Stimulated activated CD4-positive, alpha-beta T cell treated with anti-CD3 and anti-CD28 coated beads, TNF-alpha, amount 100 ng/mL, for 48 hours (primary cell): ENCODE results near the gene AMZ2.

Source experiments
- DNase-seq, 3 donors: peaks; one replicate each; pipeline ENCODE4 v3.0.0-alpha.2; 2020; ENCODE audit warnings: low read depth in 3 of 3

AMZ2 gene

GRCh38 chr17:68291836-68292688 lies 44.2 kb downstream of the AMZ2 start:
- DNase-seq: peak; percentile 63 to 83 (median 77)

GRCh38 chr17:68292689-68293040 lies 44.8 kb downstream of the AMZ2 start:
- no peak for DNase-seq

GRCh38 chr17:68293490-68294195 lies 45.8 kb downstream of the AMZ2 start:
- no peak for DNase-seq

DNA sequence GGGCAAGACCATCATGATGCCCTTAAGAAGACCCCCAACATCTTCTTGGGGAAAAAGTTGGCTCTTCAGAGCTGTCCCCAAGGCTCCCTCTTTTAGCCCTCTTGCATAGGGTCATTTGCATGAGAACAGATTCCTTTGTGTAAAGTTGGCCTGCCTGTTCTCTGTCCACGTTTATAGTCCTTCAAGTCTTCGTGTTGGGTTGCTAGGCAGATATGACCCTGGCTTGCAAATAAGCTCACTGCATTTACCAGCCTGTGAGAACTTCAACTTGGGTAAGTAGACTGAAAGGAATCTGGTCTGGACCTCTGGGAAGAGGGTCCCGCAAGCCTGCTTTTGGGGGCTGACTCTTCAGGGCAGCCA lies 46.3 kb downstream of the AMZ2 start:
- DNase-seq: no peak

DNA sequence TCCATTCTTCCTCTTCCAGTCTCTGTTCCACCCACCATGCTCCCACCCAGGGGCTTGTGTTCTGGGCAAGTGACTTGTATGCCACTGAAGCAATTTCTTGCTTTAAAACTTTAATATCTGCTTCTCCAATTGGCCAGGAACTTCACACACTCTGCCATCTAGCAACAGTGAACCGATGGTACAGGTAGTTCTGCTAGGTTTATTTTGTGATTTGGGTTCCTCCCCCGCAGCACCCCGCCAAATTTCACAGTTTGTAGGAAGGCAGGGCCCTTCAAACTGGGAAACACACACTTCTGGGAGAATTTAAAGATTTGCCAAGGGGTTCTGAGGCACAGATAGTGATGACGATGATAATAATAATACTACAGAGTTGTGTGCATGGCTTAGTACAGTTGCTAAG lies 46.8 kb downstream of the AMZ2 start:
- DNase-seq: no peak

- DNase-seq: peak in 2 of 3 donors; percentile 44 to 45
Observed at GRCh38 chr17:68295086-68295485, 47.2 kb downstream of the AMZ2 start.

- DNase-seq: no peak
Observed at GRCh38 chr17:68296217-68297191, 48.7 kb downstream of the AMZ2 start.

DNA sequence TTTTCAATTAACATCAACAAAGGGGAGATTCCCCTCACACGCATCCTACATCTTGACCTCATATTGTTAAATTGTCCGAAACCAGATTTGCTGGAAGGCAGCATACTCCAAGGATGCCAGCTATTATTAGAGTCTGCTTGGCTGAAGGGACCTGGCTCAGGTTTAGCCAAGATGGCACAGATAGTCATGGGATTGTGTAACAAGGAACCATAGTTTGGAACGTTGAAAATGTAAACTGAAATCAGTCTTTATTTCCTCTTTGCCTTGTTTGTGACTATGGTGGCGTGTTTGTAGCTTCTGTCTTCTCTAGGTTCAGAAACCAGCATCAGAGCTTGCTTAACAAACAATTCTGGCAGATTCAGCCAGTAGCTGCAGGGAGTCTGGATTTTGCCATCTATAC lies 49.4 kb downstream of the AMZ2 start:
- DNase-seq: no peak

- DNase-seq: no peak
Observed at GRCh38 chr17:68298601-68299000, 50.8 kb downstream of the AMZ2 start.

DNA sequence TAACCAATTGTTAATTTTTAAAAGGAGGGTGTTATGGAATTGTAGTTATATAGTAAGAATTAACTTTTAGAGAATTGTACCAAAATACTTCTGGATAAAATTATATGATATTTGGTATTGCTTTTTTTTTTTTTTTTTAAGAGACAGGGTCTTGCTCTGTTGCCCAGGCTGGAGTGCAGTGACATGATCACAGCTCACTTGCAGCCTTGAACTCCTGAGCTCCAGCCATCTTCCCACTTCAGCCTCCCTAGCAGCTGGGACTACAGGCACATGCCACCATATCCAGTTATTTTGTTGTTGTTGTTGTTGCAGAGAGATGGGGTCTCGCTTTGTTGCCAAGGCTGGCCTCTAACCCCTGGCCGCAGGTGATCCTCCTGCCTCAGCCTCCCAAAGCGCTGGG lies 52.0 kb downstream of the AMZ2 start:
- DNase-seq: no peak

GRCh38 chr17:68301438-68301959 lies 53.7 kb downstream of the AMZ2 start:
- DNase-seq: no peak

- no peak for DNase-seq
Observed at GRCh38 chr17:68302066-68302564, 54.3 kb downstream of the AMZ2 start.

- no peak for DNase-seq
Observed at GRCh38 chr17:68302666-68303065, 54.8 kb downstream of the AMZ2 start.

GRCh38 chr17:68304706-68305105 lies 56.9 kb downstream of the AMZ2 start:
- DNase-seq: no peak

- no peak for DNase-seq
Observed at GRCh38 chr17:68305142-68305541, 57.3 kb downstream of the AMZ2 start.
